ENCODE results near the gene SLU7.

SLU7 gene

GRCh38 chr5:160436017-160436416 lies 17.1 kb upstream of the SLU7 start:
- Histone ChIP-seq H3K4me1 (ENCODE audit: low read length) (peaks cover 49% of the 10 kb centered on the region), H3K36me3 (replicated peaks; ENCODE audit: low read depth, low read length) (no peaks in the 10 kb centered on the region), H3K9ac (ENCODE audit: low read length) (no peak overlapping the region), H3K27me3 (ENCODE audit: low read depth, low read length) (no peaks in the 10 kb centered on the region), H3K79me2 (ENCODE audit: low read length) (no peaks in the 10 kb centered on the region), H3K9me3 (ENCODE audit: insufficient read depth, low read length) (no peaks in the 10 kb centered on the region), H4K20me1 (ENCODE audit: insufficient read depth, low read length) (no peaks in the 10 kb centered on the region), H2AFZ (ENCODE audit: low read depth, low read length) (no peak overlapping the region), H3K4me3 (ENCODE audit: low read length) (no peak overlapping the region), H3K27ac (ENCODE audit: low read length) (no peak overlapping the region), H3K4me2 (ENCODE audit: low read length) (no peak overlapping the region)
- TF ChIP-seq EZH2phosphoT487 (IDR thresholded peaks at IDR 0.05; ENCODE audit: low read depth), result no peak
- no peak for TF ChIP-seq CTCF (IDR thresholded peaks at IDR 0.05; ENCODE audit: low read depth, low read length)

GRCh38 chr5:160435532-160435931 lies 16.7 kb upstream of the SLU7 start:
- H3K9ac ChIP-seq (ENCODE audit: low read length), result no peak overlapping the region
- H3K79me2 ChIP-seq (ENCODE audit: low read length), result no peaks in the 10 kb centered on the region
- no peak overlapping the region for H3K4me2 ChIP-seq (ENCODE audit: low read length)
- H2AFZ ChIP-seq (ENCODE audit: low read depth, low read length), result no peak overlapping the region
- no peak for TF ChIP-seq CTCF (IDR thresholded peaks at IDR 0.05; ENCODE audit: low read depth, low read length)
- H3K4me1 ChIP-seq (ENCODE audit: low read length), result peaks cover 46% of the 10 kb centered on the region
- no peak overlapping the region for H3K27ac ChIP-seq (ENCODE audit: low read length)
- no peak overlapping the region for H3K4me3 ChIP-seq (ENCODE audit: low read length)
- H3K27me3 ChIP-seq (ENCODE audit: low read depth, low read length), result no peaks in the 10 kb centered on the region
- H3K36me3 ChIP-seq (replicated peaks; ENCODE audit: low read depth, low read length), result no peaks in the 10 kb centered on the region
- no peaks in the 10 kb centered on the region for H3K9me3 ChIP-seq (ENCODE audit: insufficient read depth, low read length)
- H4K20me1 ChIP-seq (ENCODE audit: insufficient read depth, low read length), result no peaks in the 10 kb centered on the region

GRCh38 chr5:160434022-160434531 lies 15.2 kb upstream of the SLU7 start:
- Histone ChIP-seq H3K27me3 (ENCODE audit: low read depth, low read length) (no peaks in the 10 kb centered on the region), H3K9ac (ENCODE audit: low read length) (no peak overlapping the region), H3K36me3 (replicated peaks; ENCODE audit: low read depth, low read length) (peaks cover 1% of the 10 kb centered on the region), H3K79me2 (ENCODE audit: low read length) (no peaks in the 10 kb centered on the region), H3K27ac (ENCODE audit: low read length) (no peak overlapping the region), H4K20me1 (ENCODE audit: insufficient read depth, low read length) (no peaks in the 10 kb centered on the region), H3K4me3 (ENCODE audit: low read length) (peak overlapping the region; percentile 43), H3K4me2 (ENCODE audit: low read length) (peak overlapping the region; percentile 60), H2AFZ (ENCODE audit: low read depth, low read length) (0 out of 2 replicates have a peak overlapping the region, but pooled peaks have one; percentile 54), H3K9me3 (ENCODE audit: insufficient read depth, low read length) (no peaks in the 10 kb centered on the region), H3K4me1 (ENCODE audit: low read length) (peaks cover 44% of the 10 kb centered on the region)
- no peak for TF ChIP-seq EZH2phosphoT487 (IDR thresholded peaks at IDR 0.05; ENCODE audit: low read depth)

- no peak overlapping the region for H3K4me3 ChIP-seq (ENCODE audit: low read length)
- H3K4me1 ChIP-seq (ENCODE audit: low read length), result peaks cover 44% of the 10 kb centered on the region
- H3K36me3 ChIP-seq (replicated peaks; ENCODE audit: low read depth, low read length), result peaks cover 11% of the 10 kb centered on the region
- H3K4me2 ChIP-seq (ENCODE audit: low read length), result no peak overlapping the region
- H3K9ac ChIP-seq (ENCODE audit: low read length), result no peak overlapping the region
- H2AFZ ChIP-seq (ENCODE audit: low read depth, low read length), result no peak overlapping the region
- TF ChIP-seq EZH2phosphoT487 (IDR thresholded peaks at IDR 0.05; ENCODE audit: low read depth) (no peak), CTCF (IDR thresholded peaks at IDR 0.05; ENCODE audit: low read depth, low read length) (no peak)
- H3K79me2 ChIP-seq (ENCODE audit: low read length), result no peaks in the 10 kb centered on the region
- no peaks in the 10 kb centered on the region for H3K9me3 ChIP-seq (ENCODE audit: insufficient read depth, low read length)
- H3K27me3 ChIP-seq (ENCODE audit: low read depth, low read length), result no peaks in the 10 kb centered on the region
- H3K27ac ChIP-seq (ENCODE audit: low read length), result no peak overlapping the region
- H4K20me1 ChIP-seq (ENCODE audit: insufficient read depth, low read length), result no peaks in the 10 kb centered on the region
Measured at GRCh38 chr5:160432787-160433186, 13.9 kb upstream of the SLU7 start.
